RPMI8226 (cell line): Measurements from ENCODE around the gene GJD3.

Experiments used
- DNase-seq: peaks from one replicate; pipeline ENCODE4 v3.0.0-alpha.2; 2015

GJD3 gene

DNA sequence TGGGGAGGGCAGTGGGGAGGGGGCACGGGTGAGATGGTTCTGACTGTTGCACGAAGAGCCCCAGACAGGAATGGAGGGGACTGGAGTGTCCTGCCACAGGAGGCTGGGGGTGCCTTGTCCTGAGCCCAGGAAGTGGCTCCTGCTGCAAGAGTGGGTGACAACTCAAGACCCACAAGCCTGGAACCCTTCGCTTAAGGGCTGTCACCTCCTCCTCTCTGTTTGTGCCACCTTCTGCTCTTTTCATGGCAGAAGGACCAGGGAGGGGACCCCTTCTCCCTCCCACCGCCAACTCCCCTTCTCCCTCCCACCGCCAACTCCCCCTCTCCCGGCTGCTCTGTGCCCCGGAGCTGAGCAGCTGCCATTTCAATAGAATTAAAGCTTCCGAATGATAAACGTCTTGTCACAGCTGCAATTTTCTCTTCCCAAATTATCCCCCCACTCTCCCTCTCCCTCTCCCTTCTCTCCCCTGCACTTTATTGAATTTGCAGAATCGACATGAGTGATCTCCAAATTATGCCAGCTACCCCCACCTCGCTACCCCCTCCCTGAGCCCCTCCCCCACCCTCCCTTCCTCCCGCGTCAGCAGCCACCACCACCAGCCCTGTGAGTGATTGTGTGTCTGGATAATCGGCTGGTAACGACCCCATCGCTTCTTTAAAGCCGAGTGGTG lies 13.7 kb downstream of the GJD3 start:
- DNase-seq = no peak

DNA sequence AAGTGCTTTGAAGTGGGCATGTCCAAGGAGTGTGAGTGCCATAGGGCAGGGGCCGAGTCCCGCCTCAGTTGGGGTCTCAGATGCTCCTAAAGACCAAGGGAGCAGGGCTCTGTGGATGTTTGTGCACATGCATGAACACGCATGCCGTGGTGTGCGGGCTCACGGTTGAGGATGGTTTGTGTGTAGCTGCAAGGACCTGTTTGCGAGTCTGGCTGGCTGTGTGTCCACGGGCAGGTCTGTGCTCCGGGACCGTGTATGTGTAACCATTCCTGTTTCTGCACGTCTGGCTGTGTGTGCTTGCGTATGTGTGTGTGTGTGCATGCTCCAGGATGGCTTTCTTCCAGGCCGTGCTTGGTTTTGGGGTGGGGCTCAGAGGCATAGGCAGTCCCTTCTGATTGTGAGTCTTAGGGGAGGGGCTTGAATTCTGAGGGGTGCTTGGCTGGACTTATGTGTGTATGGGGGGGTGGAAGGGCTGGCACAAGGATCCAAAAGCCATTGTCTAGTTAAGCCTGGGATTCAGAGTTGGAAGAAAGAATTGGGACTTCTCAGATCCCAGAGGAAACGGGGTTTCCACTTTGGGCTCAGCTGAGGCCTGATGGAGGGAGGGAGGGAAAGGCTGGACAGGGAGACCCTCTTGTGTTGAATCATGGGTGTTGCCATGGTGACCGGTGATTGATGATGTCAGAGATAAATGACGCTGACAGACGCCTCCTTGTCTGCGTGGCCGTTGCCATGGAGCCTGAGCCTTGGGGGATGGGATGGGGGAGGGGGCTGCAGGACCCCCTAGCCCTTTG lies 14.4 kb downstream of the GJD3 start:
- DNase-seq = no peak

DNA sequence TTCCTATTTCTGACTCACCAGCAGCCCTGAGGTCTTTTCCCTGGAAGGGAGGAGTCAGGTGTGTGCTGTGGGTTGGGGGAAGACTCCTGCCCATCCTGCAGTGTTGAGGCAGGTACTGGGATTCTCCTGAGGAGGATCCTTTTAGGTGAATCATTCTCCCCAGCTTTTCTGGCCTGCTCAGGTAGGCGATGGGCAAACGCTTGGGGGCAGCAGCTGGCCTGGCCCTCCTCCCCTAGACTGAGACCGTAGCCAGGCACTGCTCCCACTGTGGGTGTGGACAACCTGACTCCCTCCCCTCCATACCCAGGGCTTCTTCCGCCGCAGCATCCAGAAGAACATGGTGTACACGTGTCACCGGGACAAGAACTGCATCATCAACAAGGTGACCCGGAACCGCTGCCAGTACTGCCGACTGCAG lies 15.1 kb downstream of the GJD3 start:
- no peak for DNase-seq

DNA sequence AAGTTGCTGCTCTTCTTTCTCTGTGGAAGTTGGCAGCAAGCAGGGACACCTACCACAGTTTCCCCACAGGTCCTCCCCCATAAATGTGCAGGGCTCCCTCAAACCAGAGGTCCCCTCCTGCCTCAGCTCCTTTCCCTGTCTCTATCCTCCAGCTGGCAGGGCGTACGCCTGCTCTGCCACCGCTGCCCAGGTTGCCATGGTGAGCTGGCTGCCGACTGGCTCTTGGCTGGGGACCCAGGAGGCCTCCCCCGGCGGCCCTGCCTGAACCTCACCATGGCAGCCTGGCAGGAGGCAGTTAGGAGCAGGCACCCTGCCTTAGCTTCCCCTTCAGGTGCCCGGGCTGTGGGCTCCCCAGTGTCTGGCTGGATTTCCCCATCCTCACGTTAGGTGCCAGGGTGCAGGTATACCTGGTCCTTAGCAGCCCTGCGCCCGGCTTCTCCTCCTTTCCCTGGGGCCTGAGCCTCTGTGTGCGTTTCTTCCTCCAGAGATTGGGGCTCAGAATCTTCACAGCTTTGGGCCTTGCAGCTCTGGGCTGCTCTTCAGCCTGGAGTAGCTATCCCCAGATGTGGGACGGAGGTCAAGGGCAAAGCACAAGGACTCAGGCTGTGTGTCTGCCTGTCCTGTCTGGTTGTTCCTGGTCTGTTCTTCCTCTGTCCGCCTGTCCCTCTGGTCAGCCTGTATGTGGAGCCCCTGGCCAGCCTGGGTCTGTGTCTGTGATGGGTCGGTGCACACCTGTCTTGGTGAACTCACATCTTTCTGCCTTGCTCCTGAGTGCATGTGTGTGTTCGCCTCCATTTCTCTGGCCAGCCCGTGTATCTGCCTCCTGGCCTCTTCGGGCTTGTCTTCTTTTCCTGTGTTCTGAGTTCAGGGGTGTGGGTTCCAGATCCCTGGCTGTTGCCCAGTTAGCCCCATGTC lies 15.7 kb downstream of the GJD3 start:
- no peak for DNase-seq

DNA sequence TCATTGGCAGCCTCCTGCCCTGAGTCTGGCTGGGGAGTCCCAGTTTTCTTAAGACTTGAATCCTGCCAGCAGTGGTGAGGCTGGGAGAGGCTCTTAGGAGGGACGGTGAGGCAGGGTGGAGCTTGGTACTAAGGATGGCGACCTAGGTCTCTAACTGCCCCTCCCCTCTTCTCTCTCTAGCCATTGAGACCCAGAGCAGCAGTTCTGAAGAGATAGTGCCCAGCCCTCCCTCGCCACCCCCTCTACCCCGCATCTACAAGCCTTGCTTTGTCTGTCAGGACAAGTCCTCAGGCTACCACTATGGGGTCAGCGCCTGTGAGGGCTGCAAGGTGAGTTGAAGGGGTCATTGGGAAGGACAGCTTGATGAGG lies 16.4 kb downstream of the GJD3 start:
- no peak for DNase-seq

DNA sequence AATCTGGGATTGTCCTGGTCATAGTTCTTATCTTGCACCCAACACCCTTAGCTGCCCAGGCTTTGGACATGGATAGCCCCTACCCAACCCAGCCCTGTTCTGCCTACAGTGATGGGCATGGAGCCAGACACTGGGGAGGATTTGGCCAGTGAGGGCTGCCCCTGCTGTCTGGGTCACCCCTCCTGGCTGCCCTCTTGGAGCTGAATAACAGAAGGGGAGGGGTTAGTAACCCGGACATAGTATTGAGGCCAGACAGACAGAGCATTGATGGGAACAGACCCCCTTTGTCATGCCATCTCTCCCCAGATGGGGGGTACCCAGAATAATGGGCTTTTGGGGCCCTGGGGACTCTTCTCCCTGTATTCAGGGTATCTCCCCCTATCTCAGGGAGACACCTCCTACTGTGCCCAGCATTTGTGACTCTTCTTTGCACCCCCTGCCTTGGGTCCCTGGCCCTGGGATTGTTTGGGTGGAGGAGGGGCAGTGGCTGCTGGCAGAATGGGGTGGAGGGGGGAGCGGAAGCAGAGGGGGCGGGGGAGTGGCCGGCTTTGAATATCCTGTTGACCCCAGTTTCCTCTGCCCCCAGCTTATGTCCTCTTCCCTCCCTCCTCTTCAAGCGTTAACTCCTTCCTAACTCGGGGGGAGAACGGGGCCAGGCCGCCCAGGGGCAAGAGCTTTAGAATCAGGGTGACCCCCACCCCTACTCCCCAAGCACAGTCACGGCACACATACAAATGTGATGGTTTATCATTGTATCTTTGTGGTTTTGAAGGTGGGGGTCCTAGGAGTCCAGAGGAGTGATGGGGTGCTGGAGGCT lies 17.0 kb downstream of the GJD3 start:
- DNase-seq = no peak

DNA sequence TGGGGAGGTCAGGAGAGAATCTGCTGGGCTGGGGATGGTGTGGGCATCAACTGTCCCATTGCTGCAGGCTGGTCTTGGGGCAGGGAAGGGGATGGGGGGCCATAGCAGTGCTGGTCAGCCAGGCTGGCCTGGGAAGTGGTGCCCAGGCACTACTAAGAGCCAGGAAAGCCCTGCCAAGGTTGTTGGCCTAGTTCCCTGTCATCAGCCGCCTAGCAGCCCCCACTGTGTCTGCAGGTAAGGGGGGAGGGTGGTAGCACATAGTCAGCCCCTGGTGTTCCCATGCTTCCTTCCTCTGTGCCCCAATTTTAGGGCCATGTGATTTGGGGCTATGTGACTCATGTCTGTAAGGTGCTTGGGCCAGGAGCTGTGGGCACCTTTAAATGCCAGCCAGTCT lies 17.8 kb downstream of the GJD3 start:
- no peak for DNase-seq

DNA sequence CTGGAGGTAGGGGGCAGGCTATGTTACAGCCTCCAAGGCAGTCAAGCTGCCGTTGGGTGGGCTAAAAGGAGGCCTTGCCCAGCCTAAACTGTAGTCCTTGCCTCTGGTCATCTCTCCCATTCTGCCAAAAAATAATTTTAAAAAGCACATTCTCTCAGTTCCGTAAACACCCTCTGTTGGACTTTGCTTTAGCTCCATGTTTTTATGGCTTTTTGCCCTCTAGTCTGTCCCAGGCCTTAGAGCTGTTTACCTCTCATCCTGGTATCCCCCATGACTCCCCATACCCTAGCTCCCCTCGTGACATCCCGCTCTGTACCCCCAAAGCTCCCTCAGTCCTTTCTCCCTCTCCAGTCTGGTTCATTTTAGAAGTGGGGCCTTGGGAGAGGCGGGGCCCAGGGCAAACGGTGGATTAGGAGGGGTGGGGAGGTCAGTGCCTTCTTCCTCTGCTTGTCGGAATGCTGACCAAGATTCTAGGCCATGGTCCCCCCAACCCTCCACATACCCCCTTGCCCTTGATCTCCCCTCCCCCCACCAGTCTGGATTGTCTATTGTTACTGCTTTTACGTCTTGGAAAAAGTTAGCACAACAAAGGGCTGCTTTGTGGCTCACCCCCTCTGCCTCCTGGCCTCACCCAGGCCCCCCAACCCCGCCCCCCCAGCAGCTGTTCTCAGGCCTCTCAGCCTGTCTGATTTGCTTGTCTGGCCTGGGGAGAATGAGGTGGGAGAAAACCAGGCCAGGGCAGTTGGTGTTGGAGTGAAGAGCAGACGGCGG lies 18.4 kb downstream of the GJD3 start:
- DNase-seq = no peak

DNA sequence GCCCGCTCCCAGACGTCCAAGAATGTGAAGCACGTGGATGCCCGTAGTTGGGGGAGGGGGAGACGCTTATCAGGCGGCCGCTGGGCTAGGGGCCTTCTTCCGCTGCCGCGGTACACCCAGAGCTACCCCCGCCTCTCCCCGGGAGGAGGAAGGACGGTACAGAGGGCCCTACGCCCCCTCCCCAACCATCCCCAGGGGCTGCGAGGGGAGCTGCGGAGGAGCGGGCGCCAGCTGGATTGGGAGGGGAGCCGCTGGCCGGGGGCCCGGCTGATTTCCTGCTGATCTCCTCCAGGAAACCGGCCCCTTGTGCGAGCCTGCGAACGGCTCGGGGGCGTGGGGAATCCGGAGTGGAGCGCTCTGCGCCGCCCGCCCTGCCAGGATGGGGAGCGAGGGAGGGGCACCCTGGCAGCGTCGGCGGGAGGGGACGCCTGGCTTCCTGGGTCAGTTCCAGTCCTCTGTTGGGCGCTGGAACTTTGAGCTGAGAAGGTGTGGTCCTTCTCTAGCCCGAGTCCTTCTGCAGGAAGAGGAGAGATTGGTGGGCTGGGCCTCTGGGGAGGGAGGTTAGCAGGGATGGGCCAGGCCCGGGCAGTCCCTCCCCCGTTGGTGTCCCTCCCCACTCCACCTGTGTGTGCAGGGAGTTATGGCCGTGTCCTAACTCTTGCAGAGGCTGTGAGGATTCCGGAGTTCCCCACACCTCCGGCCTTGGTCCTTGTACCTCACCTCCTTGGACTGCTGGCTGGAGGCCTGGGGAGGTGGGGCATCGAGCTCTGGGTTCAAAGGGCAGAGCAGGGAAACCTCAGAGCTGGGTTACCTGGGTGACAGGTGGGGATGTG lies 19.2 kb downstream of the GJD3 start:
- DNase-seq = no peak

DNA sequence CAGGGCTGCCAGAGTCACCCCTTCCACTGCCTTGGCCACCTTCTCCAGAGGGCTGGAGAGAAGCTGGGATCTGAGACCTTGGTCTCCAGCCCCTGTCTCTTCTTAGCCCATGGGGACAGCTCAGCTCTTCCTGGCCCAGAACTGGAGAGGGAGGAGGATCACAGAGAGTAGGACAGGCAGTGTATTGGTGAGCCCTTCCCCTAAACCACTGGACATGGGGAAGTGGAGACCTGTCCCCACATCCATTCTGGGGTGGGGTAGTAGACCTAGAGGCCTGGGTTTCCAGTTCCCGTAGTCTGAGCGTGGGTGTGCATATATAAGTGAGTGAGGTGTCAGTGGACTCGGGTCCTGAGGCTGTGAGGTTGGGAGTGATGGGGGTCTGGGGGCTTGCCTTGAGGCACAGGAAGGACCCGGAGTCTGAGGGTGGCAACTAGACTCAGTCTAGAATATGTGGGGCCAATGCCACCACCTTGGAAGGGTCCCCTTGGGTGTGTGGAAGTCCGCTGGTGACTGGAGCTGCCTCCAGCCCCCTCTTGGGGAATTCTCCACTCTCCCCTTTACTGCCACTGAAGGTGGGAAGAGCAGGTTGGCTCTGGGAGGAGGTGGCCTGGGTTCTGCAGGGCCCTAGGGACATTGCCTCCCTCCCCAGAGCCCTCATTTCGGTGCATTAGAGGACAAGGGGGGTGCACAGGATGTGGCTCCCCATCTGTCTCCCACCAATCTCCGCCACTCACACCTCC lies 19.9 kb downstream of the GJD3 start:
- no peak for DNase-seq

DNA sequence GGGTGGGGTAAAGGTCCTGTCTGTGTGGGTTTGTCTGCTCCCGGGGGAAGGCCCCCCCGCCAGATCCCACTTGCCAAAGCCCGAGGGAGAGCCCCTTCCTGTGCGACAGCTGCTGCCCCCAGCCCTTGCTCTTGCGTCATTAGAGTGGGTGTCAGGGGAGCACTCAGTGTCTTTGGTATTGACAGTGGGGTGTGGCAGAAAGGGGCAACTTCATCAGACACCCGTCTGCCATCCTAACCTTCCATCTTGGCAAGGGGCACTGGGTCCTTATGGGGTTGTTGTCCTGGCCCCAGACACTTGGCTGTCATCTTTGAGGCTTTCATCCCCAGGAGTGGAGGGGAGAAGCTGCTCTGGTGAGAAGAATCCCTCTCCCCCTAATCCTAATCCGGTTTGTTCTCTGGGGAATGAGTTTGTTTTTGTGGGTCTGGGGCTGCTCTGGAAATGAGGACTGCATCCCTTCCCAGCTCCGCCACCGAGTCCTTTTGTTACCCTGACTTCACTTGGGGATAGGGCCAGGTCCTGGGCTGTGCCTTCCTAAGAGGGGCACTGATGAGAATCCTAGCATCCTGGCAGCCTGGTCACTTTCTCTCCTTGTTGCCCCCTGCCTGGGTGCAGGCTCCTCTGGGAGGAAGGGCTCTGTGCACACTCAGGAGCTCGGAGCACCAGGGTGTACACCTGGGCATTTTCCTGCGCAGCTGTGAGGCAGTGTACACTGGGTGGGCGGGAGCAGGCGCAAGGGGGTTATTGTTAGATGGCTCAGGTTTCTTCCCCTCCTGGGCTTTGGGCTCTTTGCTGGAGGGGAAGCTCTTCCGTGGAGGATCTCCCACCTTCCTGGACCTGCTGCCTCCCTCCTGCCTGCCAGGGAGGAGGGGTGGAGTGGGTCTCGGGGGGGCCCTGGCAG lies 21.1 kb downstream of the GJD3 start:
- DNase-seq = no peak

DNA sequence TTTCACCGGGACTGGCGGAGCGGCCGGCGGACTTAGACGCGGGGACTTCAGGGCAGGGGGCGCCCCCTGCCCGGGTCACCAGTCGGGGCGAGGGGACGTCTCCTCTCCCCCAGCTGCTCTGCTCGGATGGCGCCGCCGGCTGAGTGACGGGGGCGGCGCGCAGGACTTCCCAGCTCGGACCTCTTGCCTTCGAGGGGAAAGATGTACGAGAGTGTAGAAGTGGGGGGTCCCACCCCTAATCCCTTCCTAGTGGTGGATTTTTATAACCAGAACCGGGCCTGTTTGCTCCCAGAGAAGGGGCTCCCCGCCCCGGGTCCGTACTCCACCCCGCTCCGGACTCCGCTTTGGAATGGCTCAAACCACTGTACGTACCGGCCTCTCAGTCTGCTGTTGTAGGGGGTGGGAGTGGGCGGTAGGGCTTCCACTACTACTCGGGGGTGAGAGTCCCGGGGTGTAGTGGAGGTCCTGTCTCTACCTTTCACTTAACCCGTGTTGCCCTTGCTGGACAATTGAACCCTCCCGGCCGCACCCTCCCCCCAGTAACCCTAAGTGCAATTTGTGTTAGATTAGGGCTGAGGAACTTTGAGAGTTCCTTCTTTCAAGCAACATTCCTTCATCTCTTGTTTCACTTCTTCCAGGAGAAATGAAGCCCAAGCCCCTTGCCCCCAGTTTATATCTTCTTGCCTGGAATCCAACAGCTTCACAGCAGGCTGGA lies 21.9 kb downstream of the GJD3 start:
- DNase-seq = no peak

DNA sequence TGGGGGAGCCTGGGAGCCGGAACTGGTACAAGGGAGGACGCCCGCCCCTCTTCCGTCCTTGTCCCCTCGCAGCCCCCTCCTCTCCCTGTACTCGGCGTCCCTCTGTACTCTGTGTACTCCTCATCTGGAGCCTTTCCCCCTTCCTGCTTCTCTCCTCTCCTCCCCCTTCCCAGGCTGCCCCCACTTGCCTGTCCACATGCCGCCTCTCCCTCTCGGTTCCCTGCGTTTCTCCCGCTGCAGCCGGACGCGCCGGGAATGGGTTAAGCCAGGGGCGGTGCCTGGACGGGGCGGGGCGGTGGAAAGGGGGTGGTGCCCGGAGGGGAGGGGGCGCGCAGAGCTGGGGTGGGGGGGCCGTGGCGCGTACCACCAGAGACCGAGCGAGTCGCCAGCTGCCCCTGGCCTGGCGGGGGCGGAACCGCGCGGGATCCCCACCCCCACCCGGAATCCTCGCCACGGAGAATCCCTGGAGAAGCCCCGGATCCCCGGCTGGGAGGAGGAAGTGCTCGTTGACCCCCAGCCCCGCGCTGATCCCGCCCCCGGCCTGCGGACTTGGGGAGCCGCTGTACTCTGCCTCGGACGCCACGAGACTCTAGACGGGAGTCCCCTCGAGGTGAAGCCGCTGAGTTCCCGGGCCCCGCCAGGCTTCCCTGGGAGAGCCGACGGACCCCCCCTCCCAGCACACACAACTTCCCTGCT lies 22.6 kb downstream of the GJD3 start:
- DNase-seq = no peak

DNA sequence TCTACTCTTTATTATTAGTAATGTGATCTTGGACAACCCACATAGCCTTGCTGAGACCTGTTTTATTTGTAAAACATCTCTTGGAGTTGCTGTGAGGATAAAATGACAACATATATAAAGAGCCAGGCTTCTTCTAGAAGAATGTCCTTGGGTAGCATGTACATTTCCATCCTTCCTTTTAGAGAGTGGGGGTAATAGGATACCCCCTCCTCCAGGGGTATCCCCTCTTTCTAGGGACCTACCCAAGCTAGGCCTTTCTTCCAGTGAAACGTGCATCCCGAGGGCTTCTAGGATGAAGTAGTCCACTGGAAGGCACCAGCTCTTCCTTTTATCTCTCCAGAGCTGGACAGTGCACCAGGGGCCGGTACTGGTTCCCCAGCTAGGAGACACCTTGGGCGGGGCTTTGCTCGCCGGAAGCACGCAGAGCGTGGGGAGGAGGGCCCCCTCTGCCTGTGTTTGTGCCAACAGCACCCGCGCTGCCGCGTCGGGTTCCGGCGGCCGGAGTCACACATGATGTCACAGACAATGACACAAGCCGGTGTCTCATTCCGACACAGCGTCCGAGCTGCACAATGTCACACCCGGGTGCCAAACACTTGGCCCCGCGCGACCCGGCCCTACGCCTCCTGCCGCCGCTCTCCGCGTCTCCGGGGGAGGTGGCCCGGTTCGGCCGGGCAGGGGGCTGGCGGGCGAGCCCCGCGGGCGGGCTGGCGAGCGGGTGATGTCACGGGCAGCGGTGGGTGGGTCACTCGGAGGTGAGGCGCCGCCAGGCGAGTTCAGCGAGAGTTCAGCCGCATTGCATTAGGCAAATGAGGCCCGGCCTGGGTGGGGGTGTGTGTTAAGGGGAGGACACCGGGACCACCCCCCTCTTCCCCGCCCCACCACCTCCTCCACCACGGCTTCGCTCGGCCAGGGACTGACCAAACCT lies 23.4 kb downstream of the GJD3 start:
- DNase-seq = no peak

DNA sequence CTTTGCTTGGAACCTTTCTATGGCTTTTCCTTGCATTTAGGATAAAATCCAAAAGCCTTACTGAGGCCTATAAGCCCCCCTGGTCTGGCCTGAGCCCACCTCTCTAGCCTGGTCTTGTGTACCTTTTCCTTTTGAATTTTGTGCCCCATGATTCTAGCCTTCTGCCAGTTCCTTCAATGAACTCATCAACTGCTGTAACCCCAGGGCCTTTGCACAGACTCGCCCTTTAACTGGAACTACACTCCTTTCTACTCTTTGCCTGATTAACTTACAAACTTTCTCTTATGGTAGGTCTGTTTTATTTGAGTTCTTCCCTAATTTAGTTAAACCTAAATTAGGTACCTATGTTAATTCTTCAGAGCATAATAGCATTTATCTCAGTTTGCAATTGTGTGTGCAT lies 24.2 kb downstream of the GJD3 start:
- DNase-seq = no peak

DNA sequence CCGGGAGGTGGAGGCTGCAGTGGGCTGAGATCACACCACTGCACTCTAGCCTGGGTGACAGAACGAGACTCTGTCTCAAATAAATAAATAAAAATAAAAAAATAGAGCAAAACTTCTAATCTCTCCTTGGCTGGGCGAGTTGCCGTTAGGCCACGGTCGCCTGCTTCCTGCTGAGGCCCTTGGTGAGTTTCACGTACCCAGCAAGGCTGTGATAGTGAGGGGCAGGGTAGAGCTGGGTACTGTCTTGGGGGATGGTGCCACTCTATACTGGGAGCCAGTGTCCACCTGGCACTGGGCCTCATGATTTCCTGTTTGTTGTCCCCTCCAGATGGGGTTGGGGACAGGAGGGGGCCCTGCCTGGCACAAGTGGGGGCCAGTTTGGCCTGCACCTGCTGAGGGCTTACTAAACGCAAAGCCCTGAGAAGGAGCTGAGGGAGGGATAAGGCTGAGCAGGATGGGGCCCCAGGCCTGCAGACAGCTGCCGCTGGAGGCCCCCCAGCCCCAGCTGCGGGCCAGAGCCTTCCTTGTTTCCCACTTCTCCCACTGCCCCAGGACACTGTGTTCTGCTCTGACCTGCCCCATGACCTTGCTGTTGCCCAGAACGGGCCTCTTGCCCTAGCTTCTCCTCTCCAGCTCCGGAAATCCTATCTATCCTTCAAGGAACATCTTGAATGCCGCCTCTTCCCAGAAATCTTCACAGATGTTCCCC lies 25.4 kb downstream of the GJD3 start:
- no peak for DNase-seq
